Left ventricle myocardium inferior (tissue), 1 donor: ENCODE results near the gene ASTN2. TPM values are rescaled to one million over a fixed set of nuclear protein-coding genes. Genes with fewer than 3 reads are reported as not detected.

Experiments
- DNase-seq: peaks from one replicate; pipeline ENCODE4 v3.0.0-alpha.2; 2020
- H3K27ac ChIP-seq: fragments of 200-600 bp; replicated peaks from 2 replicates; pipeline ENCODE4 v1.8.0; 2021
- H3K27me3 ChIP-seq: fragments of 200-600 bp; 2 replicates; pipeline ENCODE4 v1.8.0; 2021; ENCODE audit warnings: low read depth
- H3K36me3 ChIP-seq: fragments of 200-600 bp; 2 replicates; pipeline ENCODE4 v1.8.0; 2021
- H3K4me1 ChIP-seq: fragments of 200-600 bp; 2 replicates; pipeline ENCODE4 v1.8.0; 2021
- H3K4me3 ChIP-seq: fragments of 200-600 bp; 2 replicates; pipeline ENCODE4 v1.8.0; 2021; ENCODE audit warnings: mild to moderate bottlenecking, moderate library complexity
- H3K9me3 ChIP-seq: fragments of 200-600 bp; replicated peaks from 2 replicates; pipeline ENCODE4 v1.8.0; 2021
- intact Hi-C: fragments of 100-400 bp; cut with micrococcal nuclease; formaldehyde crosslinking; loops from one replicate; pipeline ENCODE4 v1.11.0; 2022
- total RNA-seq: library from RNA; stranded (reverse); fragmentation: NEBNext Ultra II Directional; extraction: Animal tissue kit (Norgen Biotek cat#: 25700); gene quantifications from one replicate; pipeline ENCODE4 v1.2.1, GENCODE V29; 2021
- TF ChIP-seq, protein P1 (sequence below): fragments of 200-600 bp; IDR thresholded peaks from 2 replicates; pipeline ENCODE4 v1.8.0; 2021; ENCODE audit warnings: antibody characterized with exemption, mild to moderate bottlenecking, borderline replicate concordance
- donor health status: DM: no; HTN: yes; CAD: no; lungs with severe emphysema.

The ASTN2 gene
- total RNA-seq, 1 donor from 2014 or later: 6.1 TPM

DNA sequence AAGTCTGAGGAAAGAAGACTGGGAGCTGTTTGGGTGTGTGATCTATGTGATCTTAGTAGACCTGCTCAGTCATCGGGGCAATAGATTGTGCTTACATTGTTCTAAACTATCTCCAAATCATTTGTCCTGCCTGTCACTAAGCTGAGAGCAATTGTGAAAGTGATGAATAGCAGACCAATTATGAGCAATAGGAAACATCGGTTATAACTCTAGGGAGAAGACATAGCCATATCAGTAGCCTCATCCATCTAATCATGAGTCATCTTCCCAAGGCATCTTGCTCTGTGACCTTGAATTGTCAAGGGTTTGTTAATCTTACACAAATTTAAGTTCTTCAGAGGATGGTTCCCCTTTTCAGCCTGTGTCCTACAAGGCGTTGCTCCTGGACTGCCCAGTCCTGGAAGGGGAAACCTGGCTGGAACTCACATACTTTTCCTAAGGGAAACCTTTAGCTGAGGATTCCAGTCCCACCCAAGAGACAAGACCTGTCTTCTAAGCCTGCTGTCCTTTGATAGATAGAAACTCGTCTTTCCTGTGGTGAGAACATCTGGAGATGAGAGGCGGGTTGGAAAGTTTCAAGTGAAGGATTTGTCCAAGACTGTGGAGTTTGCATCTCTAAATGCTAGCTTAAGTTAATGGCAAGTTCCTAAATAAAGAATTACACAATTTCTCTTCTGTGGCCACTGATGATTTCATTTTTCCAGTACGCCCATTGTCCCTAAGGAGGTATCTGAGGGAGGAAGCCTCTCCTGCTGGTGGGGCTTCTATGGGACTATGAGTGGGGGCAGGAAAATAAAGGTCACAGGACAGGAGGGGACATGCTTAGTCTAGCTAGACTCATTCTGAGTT, 781.6 kb downstream of the ASTN2 start:
- Histone ChIP-seq H3K9me3 (peaks cover 3% of the 10 kb centered on the region), H3K4me1 (peaks cover 10% of the 10 kb centered on the region), H3K27ac (peak overlapping the region; percentile 55), H3K27me3 (no peaks in the 10 kb centered on the region), H3K4me3 (no peak overlapping the region), H3K36me3 (no peaks in the 10 kb centered on the region)
- intact Hi-C loops: no loop called here
- no peak for DNase-seq
- TF ChIP-seq, protein P1, sequence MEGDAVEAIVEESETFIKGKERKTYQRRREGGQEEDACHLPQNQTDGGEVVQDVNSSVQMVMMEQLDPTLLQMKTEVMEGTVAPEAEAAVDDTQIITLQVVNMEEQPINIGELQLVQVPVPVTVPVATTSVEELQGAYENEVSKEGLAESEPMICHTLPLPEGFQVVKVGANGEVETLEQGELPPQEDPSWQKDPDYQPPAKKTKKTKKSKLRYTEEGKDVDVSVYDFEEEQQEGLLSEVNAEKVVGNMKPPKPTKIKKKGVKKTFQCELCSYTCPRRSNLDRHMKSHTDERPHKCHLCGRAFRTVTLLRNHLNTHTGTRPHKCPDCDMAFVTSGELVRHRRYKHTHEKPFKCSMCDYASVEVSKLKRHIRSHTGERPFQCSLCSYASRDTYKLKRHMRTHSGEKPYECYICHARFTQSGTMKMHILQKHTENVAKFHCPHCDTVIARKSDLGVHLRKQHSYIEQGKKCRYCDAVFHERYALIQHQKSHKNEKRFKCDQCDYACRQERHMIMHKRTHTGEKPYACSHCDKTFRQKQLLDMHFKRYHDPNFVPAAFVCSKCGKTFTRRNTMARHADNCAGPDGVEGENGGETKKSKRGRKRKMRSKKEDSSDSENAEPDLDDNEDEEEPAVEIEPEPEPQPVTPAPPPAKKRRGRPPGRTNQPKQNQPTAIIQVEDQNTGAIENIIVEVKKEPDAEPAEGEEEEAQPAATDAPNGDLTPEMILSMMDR: no peak

DNA sequence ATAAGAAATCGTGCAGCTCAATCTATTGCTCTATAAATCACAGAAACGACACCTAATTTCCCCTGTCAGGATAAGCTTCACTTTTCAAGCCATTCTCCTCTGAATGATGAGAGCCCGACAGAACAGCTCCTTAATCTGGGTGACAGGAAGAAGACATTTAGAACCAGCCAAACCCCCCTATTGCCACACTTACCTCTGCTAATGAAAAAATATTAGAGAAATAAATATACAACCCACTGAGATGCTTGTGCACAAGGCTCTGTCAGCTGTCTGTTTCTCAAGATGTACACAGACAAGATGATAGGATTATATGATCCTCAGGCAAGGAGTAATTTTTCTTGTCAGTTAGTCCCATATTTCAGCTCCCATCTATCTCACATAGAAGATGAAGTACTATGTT, 785.2 kb downstream of the ASTN2 start:
- peaks cover 10% of the 10 kb centered on the region for H3K4me1 ChIP-seq
- DNase-seq: no peak
- TF ChIP-seq, protein P1: no peak
- H3K36me3 ChIP-seq: no peaks in the 10 kb centered on the region
- intact Hi-C loops: no loop called here
- no peak overlapping the region for H3K4me3 ChIP-seq
- H3K27me3 ChIP-seq: no peaks in the 10 kb centered on the region
- no peaks in the 10 kb centered on the region for H3K9me3 ChIP-seq
- no peak overlapping the region for H3K27ac ChIP-seq

DNA sequence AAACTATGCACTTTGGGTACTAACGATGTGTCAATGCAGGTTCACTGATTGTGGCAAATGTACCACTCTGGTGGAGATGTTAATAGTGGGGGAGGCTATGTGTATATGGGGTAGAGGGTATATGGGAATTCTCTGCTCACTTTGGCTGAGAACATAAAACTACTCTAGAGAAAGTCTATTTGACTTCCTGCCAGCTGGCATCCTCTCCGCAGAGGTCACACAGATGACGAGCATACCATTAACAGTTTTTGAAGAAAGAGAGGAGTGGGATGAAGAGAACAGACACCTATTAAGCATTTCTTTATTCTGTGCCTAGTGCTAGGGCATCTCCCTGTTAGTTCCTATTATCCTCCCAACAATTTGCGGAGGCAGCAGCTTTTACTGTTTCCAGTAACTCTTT, 786.1 kb downstream of the ASTN2 start:
- H3K36me3 ChIP-seq: no peaks in the 10 kb centered on the region
- H3K9me3 ChIP-seq: no peaks in the 10 kb centered on the region
- TF ChIP-seq, protein P1: no peak
- H3K27ac ChIP-seq: no peak overlapping the region
- no peaks in the 10 kb centered on the region for H3K27me3 ChIP-seq
- H3K4me1 ChIP-seq: peaks cover 11% of the 10 kb centered on the region
- intact Hi-C loops: no loop called here
- H3K4me3 ChIP-seq: no peak overlapping the region
- DNase-seq: no peak

DNA sequence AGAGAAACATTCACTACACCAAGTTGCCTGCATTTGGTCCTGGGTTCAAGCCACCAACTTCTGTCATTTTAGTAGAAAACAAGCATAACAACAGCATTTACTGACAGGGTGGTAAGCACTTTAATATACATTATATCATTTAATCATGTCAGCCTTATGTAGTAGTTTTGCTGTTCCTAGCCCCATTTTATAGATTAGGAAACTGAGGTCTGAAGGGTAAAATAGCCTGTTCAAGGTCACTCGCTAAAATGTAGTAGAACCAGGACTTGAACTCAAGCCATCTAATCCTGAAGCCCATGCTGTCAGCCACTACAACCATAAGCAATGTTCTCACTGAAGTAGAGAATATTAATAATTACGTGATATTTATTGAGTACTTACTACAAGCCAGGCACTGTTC, 787.4 kb downstream of the ASTN2 start:
- TF ChIP-seq, protein P1: no peak
- peaks cover 16% of the 10 kb centered on the region for H3K4me1 ChIP-seq
- no peaks in the 10 kb centered on the region for H3K36me3 ChIP-seq
- no peak for DNase-seq
- no peak overlapping the region for H3K27ac ChIP-seq
- no peak overlapping the region for H3K4me3 ChIP-seq
- H3K9me3 ChIP-seq: no peaks in the 10 kb centered on the region
- intact Hi-C loops: no loop called here
- H3K27me3 ChIP-seq: no peaks in the 10 kb centered on the region

DNA sequence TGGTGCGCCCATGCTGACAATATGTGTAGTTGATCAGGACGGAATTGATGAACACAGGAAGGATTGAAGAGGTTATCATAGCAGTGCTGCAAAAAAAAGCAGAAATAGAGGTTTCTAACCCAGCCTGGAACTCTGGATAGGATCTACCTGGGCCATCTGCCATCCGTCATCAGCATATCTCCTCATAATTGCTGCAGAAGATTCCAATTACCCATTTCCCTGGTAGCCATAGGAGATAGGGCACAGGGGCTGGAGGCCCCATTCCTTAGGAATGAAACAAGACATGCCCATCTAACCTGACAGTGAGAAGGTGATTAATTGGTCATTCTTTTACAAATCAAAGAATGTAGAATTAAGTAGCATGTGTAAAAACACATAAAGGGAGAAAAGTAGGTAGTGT, 788.1 kb downstream of the ASTN2 start:
- Histone ChIP-seq H3K27me3 (no peaks in the 10 kb centered on the region), H3K27ac (no peak overlapping the region), H3K36me3 (no peaks in the 10 kb centered on the region), H3K4me3 (no peak overlapping the region), H3K9me3 (no peaks in the 10 kb centered on the region), H3K4me1 (peaks cover 17% of the 10 kb centered on the region)
- intact Hi-C loops: no loop called here
- TF ChIP-seq, protein P1: no peak
- no peak for DNase-seq
